Measurements from ENCODE around the gene CDK10. TPM values are rescaled to one million over a fixed set of nuclear protein-coding genes. Genes with fewer than 3 reads are reported as not detected.

CDK10 gene
- total and polyA plus RNA-seq, 10 of the 15 experiments (the other 5 are each of a cell fraction or from before 2014, with no cell fraction given): 1.5 to 58.7 (median 36.0) TPM

- TF ChIP-seq SP1 (IDR thresholded peaks at IDR 0.05; ENCODE audit: low read depth, low read length) (no peak), NFYB (IDR thresholded peaks at IDR 0.05; ENCODE audit: insufficient read depth, low read depth, low read length) (no peak), HDGF (IDR thresholded peaks at IDR 0.05) (no peak), CHD1 (IDR thresholded peaks at IDR 0.05; ENCODE audit: low read depth, low read length) (no peak), POLR2AphosphoS5 (IDR thresholded peaks at IDR 0.05; ENCODE audit: low read length) (no peak), CBX5 (IDR thresholded peaks at IDR 0.05; ENCODE audit: low read depth) (no peak), MYC (IDR thresholded peaks at IDR 0.05; ENCODE audit: insufficient read depth, insufficient read length, insufficient replicate concordance, low read length, severe bottlenecking) (no peak), SUPT20H (IDR thresholded peaks at IDR 0.05; ENCODE audit: borderline replicate concordance, control insufficient read depth, low read depth, low read length) (no peak), CREB1 (IDR thresholded peaks at IDR 0.05; ENCODE audit: low read depth) (no peak), NBN (IDR thresholded peaks at IDR 0.05) (no peak), SMARCA5 (IDR thresholded peaks at IDR 0.05) (no peak), RUNX3 (IDR thresholded peaks at IDR 0.05; ENCODE audit: low read length) (no peak), HDAC2 (IDR thresholded peaks at IDR 0.05) (no peak), E2F4 (IDR thresholded peaks at IDR 0.05; ENCODE audit: low read depth, low read length) (no peak), MAX (IDR thresholded peaks at IDR 0.05; ENCODE audit: low read depth, low read length) (no peak), POU2F2 (IDR thresholded peaks at IDR 0.05; ENCODE audit: borderline replicate concordance, low read depth, low read length) (no peak), CHD4 (IDR thresholded peaks at IDR 0.05) (no peak), NFIC (IDR thresholded peaks at IDR 0.05; ENCODE audit: low read depth, low read length) (no peak)
- ChIA-PET SMC1A (ENCODE audit: uncharacterized antibody, unreplicated experiment) (no interaction called here), RAD21 (ENCODE audit: unreplicated experiment) (no interaction called here), POLR2A (no interaction called here), CTCF (no interaction called here)
- Histone ChIP-seq H4K20me1 (ENCODE audit: control insufficient read depth, insufficient read depth) (no peaks in the 10 kb centered on the region), H3K9me3 (replicated peaks; ENCODE audit: control insufficient read depth, insufficient read depth, low read length) (peaks cover 2% of the 10 kb centered on the region; the same call in 1 of the 3 replicates), H3K27me3 (replicated peaks in 1 of 2; ENCODE audit: control insufficient read depth in 2 of 2, insufficient read depth in 2 of 2, low read length in 1 of 2) (no peaks in the 10 kb centered on the region; a peak in 1 of 4 replicates), H3K36me3 (ENCODE audit: control insufficient read depth in 2 of 2, insufficient read depth in 2 of 2, low read length in 1 of 2) (no peaks in the 10 kb centered on the region), H3K79me2 (ENCODE audit: control insufficient read depth, insufficient read depth, low read length) (no peaks in the 10 kb centered on the region), H3K9ac (ENCODE audit: control insufficient read depth, insufficient read depth, low read length) (no peak overlapping the region), H2AFZ (ENCODE audit: control insufficient read depth, low read depth, low read length) (no peak overlapping the region), H3K4me1 (ENCODE audit: control insufficient read depth, insufficient read depth, low read length) (no peaks in the 10 kb centered on the region), H3K27ac (ENCODE audit: control insufficient read depth, insufficient read depth) (no peak overlapping the region), H3K4me3 (no peak overlapping the region), H3K4me2 (ENCODE audit: control insufficient read depth, insufficient read depth) (no peak overlapping the region)
- no TSS peak for BruUV-seq (replicated peaks)
- intact Hi-C loops (cut with micrococcal nuclease; ENCODE audit: unreplicated experiment): no loop called here
- DNase-seq (ENCODE audit: low read depth, low spot score) (no peak), ATAC-seq (no peak), FAIRE-seq (no peak)
- in situ Hi-C loops (cut with MboI): no loop called here
- WGBS (ENCODE audit: insufficient coverage, insufficient replicate concordance, low lambda C conversion rate, missing lambda C conversion rate): 28% methylated on average over 7 of the region's 10 CpGs
Observed at GRCh38 chr16:89638455-89638854, 48.0 kb upstream of the CDK10 start.
